Measurements from ENCODE around the gene CHD1L. TPM values are rescaled to one million over a fixed set of nuclear protein-coding genes. Genes with fewer than 3 reads are reported as not detected.

The CHD1L gene
- total RNA-seq, 2 experiments from 2014 or later, result 22.0 to 22.8 TPM

DNA sequence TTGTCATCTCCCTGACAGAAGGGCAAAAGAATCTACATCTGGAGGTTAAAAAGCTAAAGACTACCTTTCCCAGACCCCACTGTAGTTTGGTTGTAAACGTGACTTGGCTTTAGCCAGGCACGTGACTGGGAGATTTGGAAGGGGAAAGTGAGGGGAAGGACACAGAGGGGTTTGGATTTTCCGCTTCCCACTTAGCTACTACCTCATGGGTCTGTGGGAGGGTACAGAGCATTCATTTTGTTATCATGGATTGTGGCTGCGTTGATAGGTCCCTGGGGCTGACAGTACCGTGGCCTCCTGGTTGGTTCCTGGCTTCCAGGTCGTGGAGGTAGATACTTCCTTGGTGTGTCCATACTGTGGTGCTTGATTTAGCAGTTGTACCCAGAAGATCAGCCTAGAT, 2.6 kb downstream of the CHD1L start:
- Histone ChIP-seq H3K27ac (ENCODE audit: low read depth in 1 of 2, low read length in 2 of 2) (no peak overlapping the region), H3K4me1 (ENCODE audit: insufficient read depth, low read length) (peaks cover 21% of the 10 kb centered on the region), H3K9me3 (ENCODE audit: control insufficient read depth in 1 of 2, insufficient read depth in 1 of 2, low read length in 2 of 2) (no peaks in the 10 kb centered on the region), H3K27me3 (ENCODE audit: control insufficient read depth in 1 of 2, insufficient read depth in 2 of 2, low read length in 2 of 2) (no peaks in the 10 kb centered on the region), H3K4me3 (ENCODE audit: low read length) (no peak overlapping the region), H3K36me3 (ENCODE audit: insufficient read depth, low read length) (no peaks in the 10 kb centered on the region)
- H3K4me3 Mint-ChIP-seq, result peak overlapping the region; percentile 15
- no peak overlapping the region for H3K27ac Mint-ChIP-seq
- ChIA-PET POLR2A (no interaction called here), CTCF (no interaction called here)
- H3K36me3 Mint-ChIP-seq (ENCODE audit: low read depth), result peaks cover 4% of the 10 kb centered on the region
- peaks cover 66% of the 10 kb centered on the region for H3K4me1 Mint-ChIP-seq (ENCODE audit: low read depth)
- intact Hi-C loops (cut with DNase I, micrococcal nuclease), result no loop called here
- ATAC-seq (ENCODE audit: poor library complexity), result no peak
- H3K27me3 Mint-ChIP-seq, result no peaks in the 10 kb centered on the region
- TF ChIP-seq, protein P1, sequence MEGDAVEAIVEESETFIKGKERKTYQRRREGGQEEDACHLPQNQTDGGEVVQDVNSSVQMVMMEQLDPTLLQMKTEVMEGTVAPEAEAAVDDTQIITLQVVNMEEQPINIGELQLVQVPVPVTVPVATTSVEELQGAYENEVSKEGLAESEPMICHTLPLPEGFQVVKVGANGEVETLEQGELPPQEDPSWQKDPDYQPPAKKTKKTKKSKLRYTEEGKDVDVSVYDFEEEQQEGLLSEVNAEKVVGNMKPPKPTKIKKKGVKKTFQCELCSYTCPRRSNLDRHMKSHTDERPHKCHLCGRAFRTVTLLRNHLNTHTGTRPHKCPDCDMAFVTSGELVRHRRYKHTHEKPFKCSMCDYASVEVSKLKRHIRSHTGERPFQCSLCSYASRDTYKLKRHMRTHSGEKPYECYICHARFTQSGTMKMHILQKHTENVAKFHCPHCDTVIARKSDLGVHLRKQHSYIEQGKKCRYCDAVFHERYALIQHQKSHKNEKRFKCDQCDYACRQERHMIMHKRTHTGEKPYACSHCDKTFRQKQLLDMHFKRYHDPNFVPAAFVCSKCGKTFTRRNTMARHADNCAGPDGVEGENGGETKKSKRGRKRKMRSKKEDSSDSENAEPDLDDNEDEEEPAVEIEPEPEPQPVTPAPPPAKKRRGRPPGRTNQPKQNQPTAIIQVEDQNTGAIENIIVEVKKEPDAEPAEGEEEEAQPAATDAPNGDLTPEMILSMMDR (IDR thresholded peaks at IDR 0.05), result no peak
- DNase-seq, result no peak
- H3K9me3 Mint-ChIP-seq, result no peaks in the 10 kb centered on the region

DNA sequence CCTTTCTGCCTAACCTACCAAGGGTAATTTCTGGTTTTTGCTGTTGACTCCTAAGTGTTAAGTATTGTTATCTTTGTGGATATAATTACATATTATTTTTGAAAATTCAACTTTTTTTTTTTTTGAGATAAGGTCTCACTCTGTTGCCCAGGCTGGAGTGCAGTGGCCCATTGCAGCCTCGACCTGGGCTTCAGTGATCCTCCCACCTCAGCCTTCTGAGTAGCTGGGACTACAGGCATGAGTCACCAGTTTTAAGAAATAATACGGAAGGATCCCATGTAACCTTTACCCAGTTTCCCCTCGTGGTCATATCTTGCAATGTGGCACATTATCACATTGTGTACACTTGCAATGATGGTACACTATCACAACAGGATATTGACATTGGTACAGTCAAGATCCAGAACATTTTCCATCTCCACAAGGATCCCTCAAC, 3.1 kb downstream of the CHD1L start:
- Histone ChIP-seq H3K27ac (ENCODE audit: low read depth in 1 of 2, low read length in 2 of 2) (no peak overlapping the region), H3K27me3 (ENCODE audit: control insufficient read depth in 1 of 2, insufficient read depth in 2 of 2, low read length in 2 of 2) (no peaks in the 10 kb centered on the region), H3K4me3 (ENCODE audit: low read length) (no peak overlapping the region), H3K4me1 (ENCODE audit: insufficient read depth, low read length) (peaks cover 25% of the 10 kb centered on the region), H3K36me3 (ENCODE audit: insufficient read depth, low read length) (no peaks in the 10 kb centered on the region), H3K9me3 (ENCODE audit: control insufficient read depth in 1 of 2, insufficient read depth in 1 of 2, low read length in 2 of 2) (no peaks in the 10 kb centered on the region)
- peak overlapping the region; percentile 9 for H3K4me3 Mint-ChIP-seq
- no peaks in the 10 kb centered on the region for H3K9me3 Mint-ChIP-seq
- POLR2A ChIA-PET, result no interaction called here
- H3K27ac Mint-ChIP-seq, result no peak overlapping the region
- intact Hi-C loops (cut with DNase I, micrococcal nuclease), result no loop called here
- no peaks in the 10 kb centered on the region for H3K27me3 Mint-ChIP-seq
- H3K36me3 Mint-ChIP-seq (ENCODE audit: low read depth), result peaks cover 4% of the 10 kb centered on the region
- TF ChIP-seq, protein P1 (IDR thresholded peaks at IDR 0.05), result no peak
- H3K4me1 Mint-ChIP-seq (ENCODE audit: low read depth), result peaks cover 69% of the 10 kb centered on the region
- CTCF ChIA-PET, result no interaction called here
- no peak for DNase-seq
- no peak for ATAC-seq (ENCODE audit: poor library complexity)

DNA sequence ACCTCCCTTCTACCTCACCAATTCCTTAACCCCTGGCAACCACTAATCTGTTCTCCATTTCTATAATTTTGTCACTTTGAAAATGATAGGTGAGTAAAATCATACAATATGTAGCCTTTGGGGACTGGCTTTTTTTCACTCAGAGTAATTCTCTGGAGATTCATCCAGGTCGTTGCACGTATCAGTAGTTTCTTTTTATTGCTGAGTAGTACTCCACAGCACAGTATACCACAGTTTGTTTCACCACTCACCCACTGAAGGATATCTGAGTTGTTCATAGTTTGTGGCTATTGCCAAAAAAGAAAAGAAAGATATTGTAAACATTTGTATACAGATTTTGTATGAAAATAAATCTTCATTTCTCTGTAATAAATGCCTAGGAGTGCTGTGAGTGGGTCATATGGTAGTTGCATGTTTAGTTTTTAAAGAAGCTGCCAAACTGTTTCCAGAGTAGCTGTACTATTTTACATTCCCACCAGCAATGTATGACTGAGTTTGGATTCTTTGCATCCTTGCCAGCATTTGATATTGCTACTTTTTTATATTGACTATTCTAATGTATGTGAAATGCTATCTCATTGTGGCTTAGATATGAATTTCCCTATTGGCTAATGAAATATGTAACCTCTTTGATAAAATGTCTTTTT, 3.7 kb downstream of the CHD1L start:
- intact Hi-C loops (cut with DNase I, micrococcal nuclease), result no loop called here
- no peaks in the 10 kb centered on the region for H3K27me3 Mint-ChIP-seq
- peak overlapping the region; percentile 9 for H3K4me3 Mint-ChIP-seq
- no peak overlapping the region for H3K27ac ChIP-seq (ENCODE audit: low read depth in 1 of 2, low read length in 2 of 2)
- ATAC-seq (ENCODE audit: poor library complexity) (no peak), DNase-seq (no peak)
- no peaks in the 10 kb centered on the region for H3K27me3 ChIP-seq (ENCODE audit: control insufficient read depth in 1 of 2, insufficient read depth in 2 of 2, low read length in 2 of 2)
- no peak overlapping the region for H3K4me3 ChIP-seq (ENCODE audit: low read length)
- ChIA-PET CTCF (no interaction called here), POLR2A (no interaction called here)
- no peak overlapping the region for H3K27ac Mint-ChIP-seq
- TF ChIP-seq, protein P1 (IDR thresholded peaks at IDR 0.05), result no peak
- no peaks in the 10 kb centered on the region for H3K9me3 Mint-ChIP-seq
- peaks cover 75% of the 10 kb centered on the region for H3K4me1 Mint-ChIP-seq (ENCODE audit: low read depth)
- no peaks in the 10 kb centered on the region for H3K36me3 ChIP-seq (ENCODE audit: insufficient read depth, low read length)
- peaks cover 4% of the 10 kb centered on the region for H3K36me3 Mint-ChIP-seq (ENCODE audit: low read depth)
- peaks cover 25% of the 10 kb centered on the region for H3K4me1 ChIP-seq (ENCODE audit: insufficient read depth, low read length)
- no peaks in the 10 kb centered on the region for H3K9me3 ChIP-seq (ENCODE audit: control insufficient read depth in 1 of 2, insufficient read depth in 1 of 2, low read length in 2 of 2)

Data from CD4-positive, alpha-beta T cell (primary cell).